HEK293T (cell line): Measurements from ENCODE around the gene SEMA6A.

Experiments
- BHLHE40 ChIP-seq: fragments of 450-650 bp; IDR thresholded peaks from 2 replicates; pipeline ENCODE4 v1.6.1; 2016; ENCODE audit warnings: mild to moderate bottlenecking, moderate library complexity, borderline replicate concordance
- CTBP1 ChIP-seq: fragments of 450-650 bp; IDR thresholded peaks from 2 replicates; pipeline ENCODE4 v1.6.1; 2016; ENCODE audit warnings: borderline replicate concordance
- FOXK2 ChIP-seq: fragments of 450-650 bp; IDR thresholded peaks from 2 replicates; pipeline ENCODE4 v1.6.1; 2016; ENCODE audit warnings: mild to moderate bottlenecking
- HDGF ChIP-seq: fragments of 450-650 bp; IDR thresholded peaks from 2 replicates; pipeline ENCODE4 v1.6.1; 2017; ENCODE audit warnings: antibody characterized with exemption, borderline replicate concordance
- LEF1 ChIP-seq: fragments of 450-650 bp; IDR thresholded peaks from 2 replicates; pipeline ENCODE4 v1.6.1; 2017; ENCODE audit warnings: mild to moderate bottlenecking, borderline replicate concordance
- SP1 ChIP-seq: fragments of 450-650 bp; IDR thresholded peaks from 2 replicates; pipeline ENCODE4 v1.6.1; 2017
- SUZ12 ChIP-seq: fragments of 450-650 bp; IDR thresholded peaks from 2 replicates; pipeline ENCODE4 v1.6.1; 2016; ENCODE audit warnings: mild to moderate bottlenecking
- TARDBP ChIP-seq: fragments of 450-650 bp; IDR thresholded peaks from 2 replicates; pipeline ENCODE4 v1.6.1; 2016

- TF ChIP-seq FOXK2, result no peak
- TF ChIP-seq TARDBP, result no peak
- TF ChIP-seq BHLHE40, result no peak
- no peak for TF ChIP-seq SP1
- TF ChIP-seq SUZ12, result no peak
- TF ChIP-seq LEF1, result no peak
- no peak for TF ChIP-seq HDGF
- no peak for TF ChIP-seq CTBP1
These were observed 99.3 kb downstream of the SEMA6A start for GRCh38 chr5:116475338-116475737.
